Measurements from ENCODE around the gene PARD3.

DNA sequence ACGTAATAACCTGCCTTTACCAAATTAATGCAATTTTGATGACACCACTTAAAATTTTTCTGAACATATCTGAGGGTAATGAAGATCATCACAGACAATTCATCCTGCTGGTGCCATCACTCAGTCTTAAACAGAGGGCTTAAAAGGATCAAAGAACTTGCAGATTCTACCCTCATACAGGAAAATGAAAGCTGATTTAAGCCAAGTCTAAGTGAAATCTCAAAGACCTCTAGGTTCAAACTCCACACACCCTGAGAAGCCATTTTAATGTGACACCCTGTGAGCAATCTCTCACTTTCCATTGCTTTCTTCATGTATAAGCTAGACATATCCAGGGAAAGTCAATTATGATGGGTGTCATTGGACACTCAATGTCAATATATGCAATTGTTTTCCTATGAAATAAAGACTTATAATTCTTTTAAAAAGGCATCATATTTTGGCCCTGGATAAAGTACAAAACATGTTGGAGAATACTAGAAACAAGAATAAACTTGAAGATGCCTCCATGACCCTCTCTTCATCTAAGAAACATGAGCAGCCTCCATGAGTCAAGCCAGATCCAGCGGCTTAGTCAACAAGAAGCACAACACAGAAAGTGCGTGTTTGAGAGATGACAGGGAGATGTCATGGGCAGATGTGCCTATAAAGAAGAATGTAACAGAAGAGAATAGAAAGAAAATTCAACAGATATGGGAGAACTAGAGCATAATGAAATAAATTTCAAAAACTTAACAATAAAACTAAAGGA lies 291.9 kb downstream of the PARD3 start:
- TF ChIP-seq, protein P1, sequence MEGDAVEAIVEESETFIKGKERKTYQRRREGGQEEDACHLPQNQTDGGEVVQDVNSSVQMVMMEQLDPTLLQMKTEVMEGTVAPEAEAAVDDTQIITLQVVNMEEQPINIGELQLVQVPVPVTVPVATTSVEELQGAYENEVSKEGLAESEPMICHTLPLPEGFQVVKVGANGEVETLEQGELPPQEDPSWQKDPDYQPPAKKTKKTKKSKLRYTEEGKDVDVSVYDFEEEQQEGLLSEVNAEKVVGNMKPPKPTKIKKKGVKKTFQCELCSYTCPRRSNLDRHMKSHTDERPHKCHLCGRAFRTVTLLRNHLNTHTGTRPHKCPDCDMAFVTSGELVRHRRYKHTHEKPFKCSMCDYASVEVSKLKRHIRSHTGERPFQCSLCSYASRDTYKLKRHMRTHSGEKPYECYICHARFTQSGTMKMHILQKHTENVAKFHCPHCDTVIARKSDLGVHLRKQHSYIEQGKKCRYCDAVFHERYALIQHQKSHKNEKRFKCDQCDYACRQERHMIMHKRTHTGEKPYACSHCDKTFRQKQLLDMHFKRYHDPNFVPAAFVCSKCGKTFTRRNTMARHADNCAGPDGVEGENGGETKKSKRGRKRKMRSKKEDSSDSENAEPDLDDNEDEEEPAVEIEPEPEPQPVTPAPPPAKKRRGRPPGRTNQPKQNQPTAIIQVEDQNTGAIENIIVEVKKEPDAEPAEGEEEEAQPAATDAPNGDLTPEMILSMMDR (IDR thresholded peaks at IDR 0.05; ENCODE audit: insufficient read depth, low read length, poor library complexity, severe bottlenecking), result no peak
- TF ChIP-seq EZH2phosphoT487 (conservative IDR thresholded peaks at IDR 0.05; ENCODE audit: low read length), result no peak
